ENCODE measurements around the gene CRELD2.

Gene CRELD2

DNA sequence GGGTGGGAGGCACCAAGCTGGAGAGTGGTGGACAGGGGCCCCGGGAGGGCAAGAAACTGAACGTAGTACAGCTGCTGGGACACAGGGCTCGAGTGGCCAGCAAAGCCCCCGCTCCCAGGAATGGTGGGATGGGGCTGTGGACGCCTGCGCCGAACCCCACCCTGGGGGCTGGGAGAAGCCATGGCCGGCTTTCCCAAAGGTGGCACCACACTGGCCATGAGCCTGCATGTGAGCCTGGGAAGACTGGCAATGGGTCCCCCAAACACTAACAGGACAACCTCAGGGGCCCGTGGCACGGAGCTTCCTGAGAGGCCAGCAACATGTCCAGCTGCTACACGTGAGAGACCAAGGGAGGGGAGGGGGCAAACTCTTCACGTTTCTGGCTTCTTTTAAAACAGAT is 4.2 kb upstream of the CRELD2 start:
- no peak overlapping the region for H3K27ac Mint-ChIP-seq
- no peak overlapping the region for H3K4me3 Mint-ChIP-seq
- DNase-seq: no peak
- H3K27me3 Mint-ChIP-seq: no peaks in the 10 kb centered on the region
- no peak for ATAC-seq
- peaks cover 17% of the 10 kb centered on the region for H3K4me1 Mint-ChIP-seq
- peaks cover 9% of the 10 kb centered on the region for H3K36me3 Mint-ChIP-seq (ENCODE audit: low read depth)
- no peaks in the 10 kb centered on the region for H3K9me3 Mint-ChIP-seq

DNA sequence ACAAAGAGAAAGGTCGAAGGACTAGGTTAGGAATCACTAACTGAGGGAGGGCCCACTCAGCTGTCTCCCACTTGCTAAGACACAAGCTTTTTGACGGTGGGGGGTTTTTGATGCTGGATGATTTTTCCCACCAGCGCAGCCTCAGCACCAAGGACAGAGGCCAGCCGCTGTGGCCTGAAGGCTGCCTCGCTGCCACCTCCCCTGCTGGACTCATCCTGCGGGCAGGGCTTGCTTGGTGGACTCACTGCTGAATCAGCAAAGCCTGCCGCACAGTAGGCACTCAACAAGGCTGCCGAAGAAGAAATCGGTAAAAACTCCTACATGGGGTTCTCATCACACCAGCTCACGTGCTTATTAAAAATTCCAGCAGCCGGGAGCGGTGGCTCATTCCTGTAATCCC is 2.8 kb upstream of the CRELD2 start:
- Mint-ChIP-seq H3K9me3 (no peaks in the 10 kb centered on the region), H3K27ac (no peak overlapping the region), H3K4me3 (no peak overlapping the region), H3K36me3 (ENCODE audit: low read depth) (peaks cover 11% of the 10 kb centered on the region), H3K27me3 (no peaks in the 10 kb centered on the region), H3K4me1 (peaks cover 29% of the 10 kb centered on the region)
- ATAC-seq: no peak
- no peak for DNase-seq

GRCh38 chr22:49916831-49917230 is 1.6 kb upstream of the CRELD2 start:
- Mint-ChIP-seq H3K27ac (peak overlapping the region; percentile 74), H3K4me1 (peaks cover 29% of the 10 kb centered on the region), H3K27me3 (no peaks in the 10 kb centered on the region), H3K4me3 (peak overlapping the region; percentile 80), H3K9me3 (no peaks in the 10 kb centered on the region), H3K36me3 (ENCODE audit: low read depth) (peaks cover 13% of the 10 kb centered on the region)
- no peak for ATAC-seq
- no peak for DNase-seq

DNA sequence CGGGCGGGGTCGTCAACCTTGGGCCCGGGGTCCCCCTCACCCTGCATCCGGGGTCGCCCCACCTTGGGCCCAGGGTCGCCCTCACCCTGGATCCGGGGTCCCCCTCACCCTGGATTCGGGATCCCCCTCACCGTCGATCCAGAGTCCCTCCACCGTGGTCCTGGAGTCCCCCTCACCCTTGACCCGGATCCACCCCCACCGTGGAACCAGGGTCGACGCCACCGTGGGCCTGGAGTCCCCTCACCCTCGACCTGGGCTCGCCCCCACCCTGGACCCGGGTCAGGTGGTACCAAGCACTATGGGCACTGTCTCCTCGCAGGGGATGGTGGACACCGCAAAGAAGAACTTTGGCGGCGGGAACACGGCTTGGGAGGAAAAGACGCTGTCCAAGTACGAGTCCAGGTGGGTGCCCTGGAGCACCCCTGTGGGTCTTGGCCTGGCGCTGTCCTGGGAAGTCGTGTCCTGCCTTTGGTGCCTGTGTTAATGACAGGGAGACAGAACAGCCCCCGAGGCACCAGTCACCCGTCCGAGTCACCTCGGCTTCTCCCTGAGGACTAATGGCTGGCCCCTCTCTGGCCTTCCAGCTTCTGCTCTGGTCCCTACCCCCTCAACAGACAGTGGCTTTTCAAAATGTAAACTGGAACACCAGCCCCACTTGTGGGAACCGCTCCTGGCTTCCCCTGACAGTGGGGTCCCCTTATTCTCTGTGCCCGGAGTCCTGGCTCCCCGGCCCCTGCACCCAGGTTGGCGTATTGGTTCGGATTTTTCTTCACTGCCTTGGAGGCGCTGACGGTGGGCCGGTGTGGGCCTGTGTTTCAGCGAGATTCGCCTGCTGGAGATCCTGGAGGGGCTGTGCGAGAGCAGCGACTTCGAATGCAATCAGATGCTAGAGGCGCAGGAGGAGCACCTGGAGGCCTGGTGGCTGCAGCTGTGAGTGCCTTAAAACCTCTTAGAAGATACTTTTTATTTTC is 762 bp downstream of the CRELD2 start:
- Mint-ChIP-seq H3K36me3 (ENCODE audit: low read depth) (peaks cover 4% of the 10 kb centered on the region), H3K4me1 (peaks cover 40% of the 10 kb centered on the region), H3K27ac (no peak overlapping the region), H3K9me3 (no peaks in the 10 kb centered on the region), H3K4me3 (peak overlapping the region; percentile 73), H3K27me3 (no peaks in the 10 kb centered on the region)
- ATAC-seq (no peak), DNase-seq (no peak)

DNA sequence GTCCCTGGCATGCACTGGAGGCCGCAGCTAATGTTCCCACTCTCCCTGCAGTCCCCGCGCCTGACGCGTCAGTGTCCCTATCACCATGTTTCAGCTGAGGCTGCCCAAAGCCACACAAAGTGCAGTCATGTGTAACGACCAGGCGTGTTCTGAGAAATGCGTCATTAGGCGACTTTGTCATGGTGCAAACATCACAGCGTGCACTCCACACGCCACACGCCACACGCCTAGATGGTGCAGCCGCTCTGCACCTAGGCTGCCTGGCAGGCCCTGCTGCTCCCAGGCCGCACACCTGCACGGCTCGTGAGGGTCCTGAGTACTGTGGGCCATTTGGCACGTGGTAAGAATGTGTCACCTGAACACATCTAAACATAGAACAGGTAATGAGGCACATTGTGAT is 2.4 kb downstream of the CRELD2 start:
- no peaks in the 10 kb centered on the region for H3K27me3 Mint-ChIP-seq
- H3K4me3 Mint-ChIP-seq: no peak overlapping the region
- no peaks in the 10 kb centered on the region for H3K9me3 Mint-ChIP-seq
- no peak overlapping the region for H3K27ac Mint-ChIP-seq
- H3K4me1 Mint-ChIP-seq: peaks cover 47% of the 10 kb centered on the region
- DNase-seq (no peak), ATAC-seq (no peak)
- peaks cover 11% of the 10 kb centered on the region for H3K36me3 Mint-ChIP-seq (ENCODE audit: low read depth)

DNA sequence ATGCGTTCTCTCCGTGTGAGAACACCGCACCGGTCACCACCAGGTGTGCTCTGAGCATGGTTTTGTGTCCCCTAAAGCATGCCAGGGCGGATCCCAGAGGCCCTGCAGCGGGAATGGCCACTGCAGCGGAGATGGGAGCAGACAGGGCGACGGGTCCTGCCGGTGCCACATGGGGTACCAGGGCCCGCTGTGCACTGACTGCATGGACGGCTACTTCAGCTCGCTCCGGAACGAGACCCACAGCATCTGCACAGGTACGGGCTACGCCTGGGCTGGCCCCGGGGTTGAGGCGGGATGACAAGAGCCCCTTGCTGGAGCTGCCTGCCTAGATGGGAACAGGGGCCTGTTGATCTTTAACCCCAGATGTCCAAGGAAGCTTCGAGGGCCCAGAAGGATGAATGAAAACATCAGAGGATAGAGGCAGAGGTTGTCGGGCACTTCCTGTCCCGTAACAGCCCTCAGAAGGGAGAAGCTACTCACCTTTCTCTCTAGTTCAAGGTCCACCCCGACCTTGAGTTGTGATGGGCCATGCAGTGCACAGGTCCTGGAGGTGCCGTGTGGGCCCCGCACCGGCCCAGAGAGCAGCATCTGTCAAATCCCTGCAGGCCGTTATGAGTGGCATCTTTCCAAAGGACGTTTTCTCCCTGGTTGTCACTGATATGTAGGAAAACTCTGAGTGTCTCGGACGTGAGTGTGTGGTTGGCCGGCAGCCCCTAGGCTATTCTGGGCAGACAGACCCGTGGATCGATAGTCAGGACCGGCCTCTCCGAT is 3.3 kb downstream of the CRELD2 start:
- DNase-seq: no peak
- H3K27me3 Mint-ChIP-seq: no peaks in the 10 kb centered on the region
- H3K36me3 Mint-ChIP-seq (ENCODE audit: low read depth): peaks cover 14% of the 10 kb centered on the region
- ATAC-seq: no peak
- H3K27ac Mint-ChIP-seq: no peak overlapping the region
- no peak overlapping the region for H3K4me3 Mint-ChIP-seq
- no peaks in the 10 kb centered on the region for H3K9me3 Mint-ChIP-seq
- H3K4me1 Mint-ChIP-seq: peaks cover 47% of the 10 kb centered on the region

DNA sequence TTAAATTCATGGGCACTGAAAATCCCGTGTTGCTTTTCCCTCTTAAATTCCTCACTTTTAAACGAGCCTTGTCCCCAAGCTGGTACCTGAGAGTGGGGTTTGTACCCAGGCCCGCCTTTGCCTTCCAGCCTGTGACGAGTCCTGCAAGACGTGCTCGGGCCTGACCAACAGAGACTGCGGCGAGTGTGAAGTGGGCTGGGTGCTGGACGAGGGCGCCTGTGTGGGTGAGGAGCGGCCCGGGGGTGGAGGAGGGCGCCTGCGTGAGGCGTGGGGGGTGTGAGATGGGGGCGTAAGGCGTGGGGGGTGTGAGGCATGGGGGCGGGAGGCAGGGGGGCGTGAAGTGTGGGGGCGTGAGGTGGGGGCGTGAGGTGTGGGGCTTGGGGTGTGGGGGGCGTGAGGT is 4.0 kb downstream of the CRELD2 start:
- H3K27me3 Mint-ChIP-seq: no peaks in the 10 kb centered on the region
- H3K27ac Mint-ChIP-seq: no peak overlapping the region
- H3K9me3 Mint-ChIP-seq: no peaks in the 10 kb centered on the region
- DNase-seq (no peak), ATAC-seq (no peak)
- no peak overlapping the region for H3K4me3 Mint-ChIP-seq
- H3K4me1 Mint-ChIP-seq: peaks cover 45% of the 10 kb centered on the region
- peaks cover 21% of the 10 kb centered on the region for H3K36me3 Mint-ChIP-seq (ENCODE audit: low read depth)

- Mint-ChIP-seq H3K9me3 (no peaks in the 10 kb centered on the region), H3K36me3 (ENCODE audit: low read depth) (peaks cover 21% of the 10 kb centered on the region), H3K4me1 (peaks cover 43% of the 10 kb centered on the region), H3K4me3 (no peak overlapping the region), H3K27me3 (no peaks in the 10 kb centered on the region), H3K27ac (no peak overlapping the region)
- DNase-seq (no peak), ATAC-seq (no peak)
Observed at GRCh38 chr22:49922926-49923325, 4.5 kb downstream of the CRELD2 start.

- Mint-ChIP-seq H3K4me1 (peaks cover 43% of the 10 kb centered on the region), H3K27me3 (no peaks in the 10 kb centered on the region), H3K9me3 (no peaks in the 10 kb centered on the region), H3K4me3 (no peak overlapping the region), H3K27ac (peak overlapping the region; percentile 52), H3K36me3 (ENCODE audit: low read depth) (peaks cover 21% of the 10 kb centered on the region)
- ATAC-seq (no peak), DNase-seq (peak; percentile 47)
Observed at GRCh38 chr22:49923445-49923844, 5.0 kb downstream of the CRELD2 start.

GRCh38 chr22:49924113-49924833 is 5.8 kb downstream of the CRELD2 start:
- no peak overlapping the region for H3K4me3 Mint-ChIP-seq
- H3K4me1 Mint-ChIP-seq: peaks cover 42% of the 10 kb centered on the region
- H3K36me3 Mint-ChIP-seq (ENCODE audit: low read depth): peaks cover 21% of the 10 kb centered on the region
- ATAC-seq: no peak
- peak overlapping the region; percentile 52 for H3K27ac Mint-ChIP-seq
- no peaks in the 10 kb centered on the region for H3K9me3 Mint-ChIP-seq
- DNase-seq: no peak
- no peaks in the 10 kb centered on the region for H3K27me3 Mint-ChIP-seq

- DNase-seq: peak; percentile 67
- H3K4me1 Mint-ChIP-seq: peaks cover 36% of the 10 kb centered on the region
Observed at GRCh38 chr22:49925525-49926128, 7.2 kb downstream of the CRELD2 start.

DNA sequence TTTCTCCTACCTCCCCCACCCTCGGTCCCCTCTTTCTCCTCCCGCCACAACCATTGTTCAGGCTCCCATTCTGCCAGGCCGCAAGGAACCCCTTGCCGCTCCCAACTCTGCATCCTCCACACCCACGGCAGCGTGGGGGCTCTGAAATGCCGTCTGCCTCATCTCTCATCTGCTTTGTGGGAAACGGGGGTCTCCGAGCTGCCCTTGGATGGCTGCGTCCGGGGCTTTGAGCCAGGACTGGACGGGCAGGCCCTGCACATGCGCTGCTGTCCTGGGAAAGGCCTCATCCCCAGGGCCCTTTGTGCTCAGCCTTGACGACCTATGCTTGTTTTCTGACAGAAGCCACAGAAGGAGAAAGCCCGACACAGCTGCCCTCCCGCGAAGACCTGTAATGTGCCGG is 8.5 kb downstream of the CRELD2 start:
- Mint-ChIP-seq H3K36me3 (ENCODE audit: low read depth) (peaks cover 17% of the 10 kb centered on the region), H3K4me1 (peaks cover 48% of the 10 kb centered on the region)

More at GRCh38 chr22:49925525-49926128, 7.2 kb downstream of the CRELD2 start:
- peak; percentile 70 for ATAC-seq
- peaks cover 18% of the 10 kb centered on the region for H3K36me3 Mint-ChIP-seq (ENCODE audit: low read depth)
- no peaks in the 10 kb centered on the region for H3K27me3 Mint-ChIP-seq
- H3K4me3 Mint-ChIP-seq: peak overlapping the region; percentile 81
- no peaks in the 10 kb centered on the region for H3K9me3 Mint-ChIP-seq
- peak overlapping the region; percentile 96 for H3K27ac Mint-ChIP-seq

DNA sequence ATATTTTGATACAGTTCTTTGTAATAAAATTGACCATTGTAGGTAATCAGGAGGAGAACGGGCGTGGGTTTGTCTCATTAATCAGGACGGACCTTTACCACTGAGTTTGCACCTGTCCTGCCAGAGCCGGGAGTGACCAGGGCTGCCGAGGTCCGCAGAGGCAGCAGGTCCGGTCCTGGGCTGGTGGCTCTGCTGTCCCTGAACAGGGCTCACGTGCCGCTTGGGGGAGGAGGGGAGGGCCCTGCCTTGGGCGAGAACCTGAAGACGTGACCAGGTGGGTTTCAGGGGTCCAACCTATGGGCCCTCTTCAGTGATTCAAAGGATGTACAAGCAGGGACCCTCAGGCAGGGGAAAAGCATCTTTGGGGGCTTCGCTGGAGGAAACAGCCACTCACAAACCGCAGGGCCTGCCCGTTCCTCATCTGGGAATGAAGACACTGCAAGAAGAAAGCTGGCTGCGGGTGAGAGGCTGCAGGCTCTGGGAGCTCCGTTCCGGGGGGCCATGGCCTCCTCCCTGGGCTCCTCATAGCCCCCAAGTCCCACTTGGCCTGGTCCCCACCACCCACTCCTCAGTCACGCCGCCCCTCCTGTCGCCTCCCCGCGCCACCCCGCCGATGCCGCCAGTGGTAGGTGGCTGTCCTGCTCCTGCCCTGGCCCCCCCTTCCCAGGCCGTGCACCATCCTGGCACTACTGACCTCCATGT is 9.2 kb downstream of the CRELD2 start:
- H3K27me3 Mint-ChIP-seq: no peaks in the 10 kb centered on the region
- no peak overlapping the region for H3K4me3 Mint-ChIP-seq
- H3K36me3 Mint-ChIP-seq (ENCODE audit: low read depth): peaks cover 17% of the 10 kb centered on the region
- H3K4me1 Mint-ChIP-seq: peaks cover 49% of the 10 kb centered on the region
- no peak for ATAC-seq
- no peaks in the 10 kb centered on the region for H3K9me3 Mint-ChIP-seq
- DNase-seq: no peak
- H3K27ac Mint-ChIP-seq: peak overlapping the region; percentile 64

More for the DNA sequence above, 8.5 kb downstream of the CRELD2 start:
- Mint-ChIP-seq H3K27me3 (no peaks in the 10 kb centered on the region), H3K27ac (peak overlapping the region; percentile 64), H3K4me3 (no peak overlapping the region), H3K9me3 (no peaks in the 10 kb centered on the region)
- DNase-seq (no peak), ATAC-seq (no peak)

DNA sequence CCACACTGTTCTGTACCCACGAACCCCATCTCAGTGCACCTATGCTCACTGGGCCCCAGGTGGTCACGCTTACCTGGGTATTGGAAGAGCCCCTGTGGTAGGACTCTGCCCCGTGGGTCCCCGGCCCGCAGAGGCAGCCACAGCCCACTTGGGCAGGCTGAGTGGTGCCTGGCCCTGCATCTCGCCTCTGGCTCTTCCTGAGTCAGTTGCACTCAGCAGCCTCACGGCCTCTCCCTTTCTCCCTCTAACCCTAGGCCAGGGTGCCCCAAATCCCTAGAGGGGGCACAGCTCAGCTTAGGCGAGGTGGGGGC is 9.7 kb downstream of the CRELD2 start:
- peaks cover 53% of the 10 kb centered on the region for H3K4me1 Mint-ChIP-seq
- H3K36me3 Mint-ChIP-seq (ENCODE audit: low read depth): peaks cover 17% of the 10 kb centered on the region
- no peak overlapping the region for H3K27ac Mint-ChIP-seq
- no peaks in the 10 kb centered on the region for H3K9me3 Mint-ChIP-seq
- DNase-seq (no peak), ATAC-seq (no peak)
- no peaks in the 10 kb centered on the region for H3K27me3 Mint-ChIP-seq
- H3K4me3 Mint-ChIP-seq: no peak overlapping the region

Measured in activated naive CD8-positive, alpha-beta T cell treated with anti-CD3 and anti-CD28 coated beads, Interleukin-2, amount 50 U/mL, for 24 hours (primary cell).